Karpas-422 (cell line): Measurements from ENCODE around the gene EDEM3. TPM values are rescaled to one million over a fixed set of nuclear protein-coding genes. Genes with fewer than 3 reads are reported as not detected.

ENCODE experiments used
- DNase-seq: peaks from one replicate; pipeline ENCODE4 v3.0.0-alpha.2; 2015
- H2AFZ ChIP-seq: fragments of 200-600 bp; sonication (generic); 2 replicates; pipeline ENCODE4 v1.6.1; 2014; ENCODE audit warnings: antibody characterized with exemption, low read length, mixed read lengths
- H3K27ac ChIP-seq: fragments of 200-600 bp; sonication (generic); 2 replicates; pipeline ENCODE4 v1.5.1; 2014; ENCODE audit warnings: mild to moderate bottlenecking, low read length, moderate library complexity
- H3K27me3 ChIP-seq: fragments of 200-600 bp; sonication (generic); 2 replicates; pipeline ENCODE4 v1.6.1; 2014; ENCODE audit warnings: low read length, mixed read lengths
- H3K36me3 ChIP-seq: fragments of 200-600 bp; sonication (generic); 2 replicates; pipeline ENCODE4 v1.6.1; 2014; ENCODE audit warnings: low read length, mixed read lengths; ENCODE audit not compliant: insufficient read depth
- H3K4me1 ChIP-seq: fragments of 200-600 bp; sonication (generic); 2 replicates; pipeline ENCODE4 v1.6.1; 2014; ENCODE audit warnings: mild to moderate bottlenecking, low read length, mixed read lengths
- H3K4me2 ChIP-seq: fragments of 200-600 bp; sonication (generic); 2 replicates; pipeline ENCODE4 v1.6.1; 2014; ENCODE audit warnings: low read length, low read depth, mild to moderate bottlenecking; ENCODE audit not compliant: poor library complexity, severe bottlenecking
- H3K4me3 ChIP-seq: fragments of 200-600 bp; sonication (generic); 2 replicates; pipeline ENCODE4 v1.5.1; 2014; ENCODE audit warnings: mild to moderate bottlenecking, antibody characterized with exemption, low read length, mixed read lengths
- H3K79me2 ChIP-seq: fragments of 200-600 bp; sonication (generic); 2 replicates; pipeline ENCODE4 v1.6.1; 2014; ENCODE audit warnings: mild to moderate bottlenecking, low read length, mixed read lengths
- H3K9ac ChIP-seq: fragments of 200-600 bp; sonication (generic); 2 replicates; pipeline ENCODE4 v1.6.0; 2014; ENCODE audit warnings: low read length
- H3K9me2 ChIP-seq: fragments of 200-600 bp; sonication (generic), shearing (Covaris generic); replicated peaks from 2 replicates; pipeline ENCODE4 v1.6.0; 2014; ENCODE audit warnings: mild to moderate bottlenecking, low read length, moderate library complexity; ENCODE audit not compliant: insufficient read depth
- H3K9me3 ChIP-seq: fragments of 300-700, 200-600 bp; sonication (generic); 2 replicates; pipeline ENCODE4 v1.6.1; 2014; ENCODE audit warnings: low read length, mixed read lengths
- H4K20me1 ChIP-seq: fragments of 200-600 bp; sonication (generic); 2 replicates; pipeline ENCODE4 v1.6.1; 2014; ENCODE audit warnings: mild to moderate bottlenecking, antibody characterized with exemption, low read length, low read depth; ENCODE audit not compliant: insufficient read depth
- total RNA-seq: library from RNA; depleted of rRNA; stranded (reverse); fragments of >200 nt; shearing (Covaris generic); gene quantifications from 2 replicates; pipeline ENCODE4 v1.2.3, GENCODE V29; 2014; ENCODE audit warnings: low replicate concordance

EDEM3 gene
- total RNA-seq, 1 experiment from 2014 or later, result 28.9 TPM

DNA sequence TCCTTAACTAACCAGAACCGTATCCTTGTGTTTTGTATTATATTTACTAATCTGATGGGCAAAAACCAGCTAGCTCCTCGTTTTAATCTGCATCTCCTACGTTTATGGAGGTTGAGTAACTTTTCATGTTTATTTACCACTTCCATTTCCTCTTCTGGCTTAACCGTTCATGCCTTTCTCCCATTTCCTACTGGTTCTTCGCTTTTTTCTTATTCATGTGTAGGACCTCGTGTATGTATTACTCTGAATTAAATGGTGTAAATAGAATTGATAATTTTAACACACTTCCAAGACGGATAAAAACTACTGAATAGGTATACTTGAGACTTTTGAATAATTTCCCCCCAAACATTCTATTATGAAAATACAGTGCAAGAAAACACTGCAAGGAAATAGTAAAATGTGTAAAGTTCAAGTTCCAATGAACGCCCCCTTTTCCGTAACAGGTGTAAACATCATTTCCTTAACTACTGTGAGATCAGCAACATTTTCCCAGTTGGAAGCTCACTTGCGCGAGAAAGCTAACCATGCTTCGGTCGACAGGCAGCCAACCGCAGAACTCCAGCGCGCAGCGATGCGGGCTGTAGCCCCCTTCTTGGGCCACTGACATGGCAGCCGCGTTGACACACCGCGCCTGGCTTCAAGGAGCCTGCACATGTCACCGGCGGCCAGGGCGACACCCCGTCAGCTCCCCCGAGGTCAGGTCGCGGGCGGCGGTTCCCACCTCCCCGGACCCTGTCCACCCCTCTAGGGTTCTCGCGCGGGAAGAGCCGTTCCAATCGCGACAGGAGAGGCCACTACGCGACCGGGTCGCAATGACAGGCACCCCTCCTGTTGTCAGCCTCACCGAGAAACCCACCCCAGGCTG lies 816 bp downstream of the EDEM3 start:
- Histone ChIP-seq H4K20me1 (no peaks in the 10 kb centered on the region), H3K27ac (peak overlapping the region; percentile 54), H3K36me3 (no peaks in the 10 kb centered on the region; the same call in 1 of the 2 replicates), H3K9ac (peak overlapping the region; percentile 82), H3K4me1 (peaks cover 23% of the 10 kb centered on the region), H3K9me2 (no peaks in the 10 kb centered on the region), H3K79me2 (peaks cover 50% of the 10 kb centered on the region), H3K4me2 (peak overlapping the region; percentile 78), H3K27me3 (no peaks in the 10 kb centered on the region), H3K4me3 (peak overlapping the region; percentile 88), H2AFZ (peak overlapping the region; percentile 5; the same call in 1 of the 2 replicates), H3K9me3 (no peaks in the 10 kb centered on the region)
- DNase-seq, result peak; percentile 76

GRCh38 chr1:184753117-184753516 lies 1.5 kb downstream of the EDEM3 start:
- Histone ChIP-seq H3K9ac (peak overlapping the region; percentile 82), H3K4me2 (peak overlapping the region; percentile 78), H4K20me1 (no peaks in the 10 kb centered on the region), H3K27me3 (no peaks in the 10 kb centered on the region), H3K4me3 (peak overlapping the region; percentile 88), H3K27ac (peak overlapping the region; percentile 54), H3K9me3 (no peaks in the 10 kb centered on the region), H3K79me2 (peaks cover 55% of the 10 kb centered on the region), H3K4me1 (peaks cover 26% of the 10 kb centered on the region), H3K9me2 (no peaks in the 10 kb centered on the region), H2AFZ (no peak overlapping the region), H3K36me3 (no peaks in the 10 kb centered on the region; the same call in 1 of the 2 replicates)
- no peak for DNase-seq

GRCh38 chr1:184752656-184753055 lies 2.0 kb downstream of the EDEM3 start:
- H3K27ac ChIP-seq, result peak overlapping the region; percentile 54
- no peak for DNase-seq
- peak overlapping the region; percentile 82 for H3K9ac ChIP-seq
- peaks cover 29% of the 10 kb centered on the region for H3K4me1 ChIP-seq
- H3K36me3 ChIP-seq, result no peaks in the 10 kb centered on the region; the same call in 1 of the 2 replicates
- peak overlapping the region; percentile 88 for H3K4me3 ChIP-seq
- no peak overlapping the region for H2AFZ ChIP-seq
- no peaks in the 10 kb centered on the region for H3K9me3 ChIP-seq
- H3K9me2 ChIP-seq, result no peaks in the 10 kb centered on the region
- no peaks in the 10 kb centered on the region for H3K27me3 ChIP-seq
- H4K20me1 ChIP-seq, result no peaks in the 10 kb centered on the region
- H3K79me2 ChIP-seq, result peaks cover 55% of the 10 kb centered on the region
- peak overlapping the region; percentile 78 for H3K4me2 ChIP-seq

DNA sequence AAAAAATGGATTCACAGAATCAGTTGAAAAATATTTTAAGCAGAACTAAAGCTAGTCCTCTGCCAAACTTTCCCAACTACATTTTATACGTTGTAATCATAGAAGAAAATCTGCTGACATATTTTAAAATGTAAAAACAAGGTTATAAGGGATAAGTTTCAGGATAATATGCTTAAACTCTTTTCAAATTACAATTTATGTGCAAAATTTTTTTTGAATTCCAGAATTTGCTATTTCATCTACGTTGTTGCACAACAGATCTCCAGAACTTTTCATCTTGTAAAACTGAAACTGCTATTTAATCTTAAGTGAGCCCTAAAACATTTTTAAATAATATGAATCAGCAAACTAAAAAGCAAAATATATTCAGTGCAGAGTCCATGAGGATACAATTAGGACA lies 5.9 kb downstream of the EDEM3 start:
- Histone ChIP-seq H4K20me1 (no peaks in the 10 kb centered on the region), H3K79me2 (peaks cover 80% of the 10 kb centered on the region), H3K4me2 (no peak overlapping the region), H3K27ac (no peak overlapping the region), H3K27me3 (no peaks in the 10 kb centered on the region), H3K4me1 (peaks cover 35% of the 10 kb centered on the region), H3K9me3 (no peaks in the 10 kb centered on the region), H3K9me2 (no peaks in the 10 kb centered on the region), H3K36me3 (peaks cover 19% of the 10 kb centered on the region; the same call in 1 of the 2 replicates), H3K4me3 (no peak overlapping the region), H2AFZ (no peak overlapping the region), H3K9ac (no peak overlapping the region)
- DNase-seq, result no peak

- Histone ChIP-seq H4K20me1 (no peaks in the 10 kb centered on the region), H3K36me3 (peaks cover 19% of the 10 kb centered on the region; the same call in 1 of the 2 replicates), H3K4me3 (no peak overlapping the region), H3K9me2 (no peaks in the 10 kb centered on the region), H3K9me3 (no peaks in the 10 kb centered on the region), H3K4me1 (peaks cover 29% of the 10 kb centered on the region), H3K79me2 (peaks cover 79% of the 10 kb centered on the region), H2AFZ (no peak overlapping the region), H3K9ac (no peak overlapping the region), H3K4me2 (peak overlapping the region; percentile 12), H3K27me3 (no peaks in the 10 kb centered on the region), H3K27ac (peak overlapping the region; percentile 46)
- peak; percentile 55 for DNase-seq
Observed at GRCh38 chr1:184747089-184747955, 7.3 kb downstream of the EDEM3 start.

GRCh38 chr1:184745929-184746638 lies 8.6 kb downstream of the EDEM3 start:
- H3K4me1 ChIP-seq, result peaks cover 28% of the 10 kb centered on the region
- H3K4me2 ChIP-seq, result no peak overlapping the region
- H3K4me3 ChIP-seq, result no peak overlapping the region
- peaks cover 19% of the 10 kb centered on the region; the same call in 1 of the 2 replicates for H3K36me3 ChIP-seq
- H3K79me2 ChIP-seq, result peaks cover 76% of the 10 kb centered on the region
- H2AFZ ChIP-seq, result no peak overlapping the region
- no peak for DNase-seq
- H3K9me2 ChIP-seq, result no peaks in the 10 kb centered on the region
- no peaks in the 10 kb centered on the region for H3K9me3 ChIP-seq
- H3K9ac ChIP-seq, result no peak overlapping the region
- H3K27ac ChIP-seq, result no peak overlapping the region
- no peaks in the 10 kb centered on the region for H4K20me1 ChIP-seq
- H3K27me3 ChIP-seq, result no peaks in the 10 kb centered on the region

- Histone ChIP-seq H3K4me1 (peaks cover 28% of the 10 kb centered on the region), H3K9me2 (no peaks in the 10 kb centered on the region), H3K27ac (no peak overlapping the region), H3K27me3 (no peaks in the 10 kb centered on the region), H4K20me1 (no peaks in the 10 kb centered on the region), H3K4me3 (no peak overlapping the region), H3K79me2 (peaks cover 77% of the 10 kb centered on the region), H2AFZ (no peak overlapping the region), H3K4me2 (no peak overlapping the region), H3K36me3 (peaks cover 19% of the 10 kb centered on the region; the same call in 1 of the 2 replicates), H3K9me3 (no peaks in the 10 kb centered on the region), H3K9ac (no peak overlapping the region)
- DNase-seq, result no peak
Observed at GRCh38 chr1:184745110-184745509, 9.5 kb downstream of the EDEM3 start.
